ENCODE results near the gene EYS. TPM values are rescaled to one million over a fixed set of nuclear protein-coding genes. Genes with fewer than 3 reads are reported as not detected.
"Not testable (repeated sequence)": the region's sequence is repeated elsewhere in the genome, so short reads cannot be mapped to it uniquely, and the experiment has no call there.

Gene EYS
- total and polyA plus RNA-seq, 4 donors: not detected

DNA sequence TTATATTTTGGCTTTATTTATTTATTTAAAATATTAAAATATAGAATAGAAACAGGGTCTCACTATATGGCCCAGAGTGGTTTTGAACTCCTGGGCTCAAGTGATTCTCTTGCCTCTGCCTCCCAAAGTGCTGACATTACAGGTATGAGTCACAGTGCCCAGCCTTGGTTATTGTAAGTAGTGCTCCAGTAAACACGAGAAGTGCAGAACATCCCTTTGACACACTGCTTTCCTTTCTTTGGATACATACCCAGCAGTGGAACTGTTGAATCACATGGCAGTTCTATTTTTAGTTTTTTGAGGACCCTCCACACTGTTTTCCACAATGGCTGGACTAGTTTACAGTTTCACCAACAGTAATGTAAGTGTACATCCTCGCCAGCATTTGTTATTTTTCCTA lies 1867.5 kb downstream of the EYS start:
- DNase-seq (no peak), ATAC-seq (ENCODE audit: low FRiP score) (no peak)
- no peaks in the 10 kb centered on the region for H3K4me1 ChIP-seq (ENCODE audit: control insufficient read depth in 1 of 2, insufficient read depth in 2 of 2, low read length in 2 of 2)
- no peaks in the 10 kb centered on the region for H3K36me3 ChIP-seq (ENCODE audit: control insufficient read depth in 1 of 2, insufficient read depth in 2 of 2, low read length in 1 of 2)
- intact Hi-C loops (cut with DNase I): no loop called here
- 44 to 55% methylated on average over 2 of the region's 2 CpGs for WGBS, 2 donors
- no peaks in the 10 kb centered on the region for H3K9me3 ChIP-seq (ENCODE audit: control insufficient read depth, low read length)
- H3K27me3 ChIP-seq (ENCODE audit: control insufficient read depth in 1 of 2, insufficient read depth in 2 of 2, low read length in 1 of 2): no peaks in the 10 kb centered on the region
- no peak overlapping the region for H3K27ac ChIP-seq (ENCODE audit: low read depth in 1 of 2, low read length in 2 of 2)
- H3K4me3 ChIP-seq (ENCODE audit: low read length in 2 of 2): no peak overlapping the region

DNA sequence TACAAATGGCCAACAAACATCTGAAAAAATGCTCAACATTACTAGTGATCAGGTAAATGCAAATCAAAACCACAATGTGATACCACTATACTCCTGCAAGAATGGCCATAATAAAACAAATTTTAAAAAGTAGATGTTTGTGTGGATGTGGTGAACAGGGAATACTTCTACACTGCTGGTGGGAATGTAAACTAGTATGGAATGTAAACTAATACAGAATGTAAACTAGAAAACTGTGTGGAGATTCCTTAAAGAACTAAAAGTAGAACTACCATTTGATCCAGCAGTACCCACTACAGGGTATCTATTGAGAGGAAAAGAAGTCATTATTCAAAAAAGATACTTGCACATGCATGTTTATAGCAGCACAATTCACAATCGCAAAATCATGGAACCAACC lies 1878.3 kb downstream of the EYS start:
- H3K4me3 ChIP-seq (ENCODE audit: low read length in 2 of 2); H3K27me3 ChIP-seq (ENCODE audit: control insufficient read depth in 1 of 2, insufficient read depth in 2 of 2, low read length in 1 of 2); H3K27ac ChIP-seq (ENCODE audit: low read depth in 1 of 2, low read length in 2 of 2); ATAC-seq (ENCODE audit: low FRiP score); H3K36me3 ChIP-seq (ENCODE audit: control insufficient read depth in 1 of 2, insufficient read depth in 2 of 2, low read length in 1 of 2); H3K9me3 ChIP-seq (ENCODE audit: control insufficient read depth, low read length); H3K4me1 ChIP-seq (ENCODE audit: control insufficient read depth in 1 of 2, insufficient read depth in 2 of 2, low read length in 2 of 2); intact Hi-C loops (cut with DNase I); DNase-seq: not testable (repeated sequence)
- WGBS, 2 donors: 92 to 93% methylated on average over 1 of the region's 1 CpG

GRCh38 chr6:63824722-63825121 lies 1882.3 kb downstream of the EYS start:
- DNase-seq (no peak), ATAC-seq (ENCODE audit: low FRiP score) (no peak)
- Histone ChIP-seq H3K36me3 (ENCODE audit: control insufficient read depth in 1 of 2, insufficient read depth in 2 of 2, low read length in 1 of 2) (no peaks in the 10 kb centered on the region), H3K27me3 (ENCODE audit: control insufficient read depth in 1 of 2, insufficient read depth in 2 of 2, low read length in 1 of 2) (no peaks in the 10 kb centered on the region), H3K4me3 (ENCODE audit: low read length in 2 of 2) (no peak overlapping the region), H3K9me3 (ENCODE audit: control insufficient read depth, low read length) (no peaks in the 10 kb centered on the region), H3K4me1 (ENCODE audit: control insufficient read depth in 1 of 2, insufficient read depth in 2 of 2, low read length in 2 of 2) (no peaks in the 10 kb centered on the region), H3K27ac (ENCODE audit: low read depth in 1 of 2, low read length in 2 of 2) (no peak overlapping the region)
- intact Hi-C loops (cut with DNase I): no loop called here
- 72 to 76% methylated on average over 6 of the region's 6 CpGs for WGBS, 2 donors

GRCh38 chr6:63821442-63821841 lies 1885.6 kb downstream of the EYS start:
- H3K9me3 ChIP-seq (ENCODE audit: control insufficient read depth, low read length): no peaks in the 10 kb centered on the region
- H3K36me3 ChIP-seq (ENCODE audit: control insufficient read depth in 1 of 2, insufficient read depth in 2 of 2, low read length in 1 of 2): no peaks in the 10 kb centered on the region
- no peak overlapping the region for H3K4me3 ChIP-seq (ENCODE audit: low read length in 2 of 2)
- no peak for DNase-seq
- no peak for ATAC-seq (ENCODE audit: low FRiP score)
- WGBS, 2 donors: 41 to 53% methylated on average over 1 of the region's 1 CpG
- no peaks in the 10 kb centered on the region for H3K4me1 ChIP-seq (ENCODE audit: control insufficient read depth in 1 of 2, insufficient read depth in 2 of 2, low read length in 2 of 2)
- intact Hi-C loops (cut with DNase I): no loop called here
- H3K27me3 ChIP-seq (ENCODE audit: control insufficient read depth in 1 of 2, insufficient read depth in 2 of 2, low read length in 1 of 2): no peaks in the 10 kb centered on the region
- H3K27ac ChIP-seq (ENCODE audit: low read depth in 1 of 2, low read length in 2 of 2): no peak overlapping the region

DNA sequence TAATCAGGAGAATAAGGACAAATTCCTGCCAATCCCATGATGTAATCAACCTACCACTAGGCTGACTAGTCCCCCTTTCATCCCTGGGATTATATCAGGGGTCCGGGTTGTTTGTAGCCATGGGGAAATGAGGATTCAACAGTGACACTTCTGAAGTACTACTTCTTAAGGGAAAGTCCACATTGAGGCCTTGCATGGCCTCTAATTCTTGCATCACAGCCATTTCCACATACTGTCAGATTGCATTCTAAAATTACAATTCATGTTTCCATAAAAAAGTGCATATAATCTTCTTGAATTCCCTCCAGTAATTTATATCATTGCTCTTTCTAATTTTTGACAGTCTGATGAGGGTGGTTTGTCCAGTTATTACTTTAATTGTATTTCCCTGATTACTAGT lies 1887.2 kb downstream of the EYS start:
- Histone ChIP-seq H3K9me3 (ENCODE audit: control insufficient read depth, low read length) (no peaks in the 10 kb centered on the region), H3K4me1 (ENCODE audit: control insufficient read depth in 1 of 2, insufficient read depth in 2 of 2, low read length in 2 of 2) (no peaks in the 10 kb centered on the region), H3K27me3 (ENCODE audit: control insufficient read depth in 1 of 2, insufficient read depth in 2 of 2, low read length in 1 of 2) (no peaks in the 10 kb centered on the region), H3K36me3 (ENCODE audit: control insufficient read depth in 1 of 2, insufficient read depth in 2 of 2, low read length in 1 of 2) (no peaks in the 10 kb centered on the region), H3K4me3 (ENCODE audit: low read length in 2 of 2) (no peak overlapping the region), H3K27ac (ENCODE audit: low read depth in 1 of 2, low read length in 2 of 2) (no peak overlapping the region)
- ATAC-seq (ENCODE audit: low FRiP score): no peak
- WGBS, 2 donors: 74% methylated on average over 1 of the region's 1 CpG
- DNase-seq: no peak
- intact Hi-C loops (cut with DNase I): no loop called here

- H3K27me3 ChIP-seq (ENCODE audit: control insufficient read depth in 1 of 2, insufficient read depth in 2 of 2, low read length in 1 of 2): no peaks in the 10 kb centered on the region
- no peak overlapping the region for H3K4me3 ChIP-seq (ENCODE audit: low read length in 2 of 2)
- 74 to 80% methylated on average over 4 of the region's 4 CpGs for WGBS, 2 donors
- no peaks in the 10 kb centered on the region for H3K4me1 ChIP-seq (ENCODE audit: control insufficient read depth in 1 of 2, insufficient read depth in 2 of 2, low read length in 2 of 2)
- no peaks in the 10 kb centered on the region for H3K9me3 ChIP-seq (ENCODE audit: control insufficient read depth, low read length)
- DNase-seq: no peak
- no peak for ATAC-seq (ENCODE audit: low FRiP score)
- intact Hi-C loops (cut with DNase I): no loop called here
- no peak overlapping the region for H3K27ac ChIP-seq (ENCODE audit: low read depth in 1 of 2, low read length in 2 of 2)
- no peaks in the 10 kb centered on the region for H3K36me3 ChIP-seq (ENCODE audit: control insufficient read depth in 1 of 2, insufficient read depth in 2 of 2, low read length in 1 of 2)
Observed at GRCh38 chr6:63817492-63818050, 1889.5 kb downstream of the EYS start.

DNA sequence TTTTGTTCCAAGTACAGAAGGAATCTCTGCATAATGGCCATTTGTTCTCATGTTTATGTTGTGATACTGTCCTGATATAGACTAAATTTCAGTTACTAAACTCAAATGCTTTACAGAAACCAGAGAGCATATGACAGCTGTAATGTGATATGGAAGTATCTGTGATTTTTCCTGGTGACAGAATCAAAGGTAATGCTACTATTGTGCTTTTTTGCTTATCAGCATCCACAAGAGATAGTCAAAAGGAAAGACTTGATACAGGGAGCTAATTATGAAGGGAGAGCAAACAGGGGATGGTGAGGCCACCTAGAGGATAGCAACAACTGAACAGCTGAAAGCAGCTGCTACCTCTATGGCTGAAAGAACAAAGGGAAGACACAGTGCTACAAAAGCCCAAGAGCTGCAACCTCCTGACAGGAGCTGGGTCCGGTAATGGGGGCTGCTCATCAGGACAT lies 1890.0 kb downstream of the EYS start:
- no peaks in the 10 kb centered on the region for H3K36me3 ChIP-seq (ENCODE audit: control insufficient read depth in 1 of 2, insufficient read depth in 2 of 2, low read length in 1 of 2)
- ATAC-seq (ENCODE audit: low FRiP score) (peak; percentile 48), DNase-seq (no peak)
- no peak overlapping the region for H3K4me3 ChIP-seq (ENCODE audit: low read length in 2 of 2)
- WGBS, 2 donors: 37 to 61% methylated on average over 1 of the region's 1 CpG
- H3K27me3 ChIP-seq (ENCODE audit: control insufficient read depth in 1 of 2, insufficient read depth in 2 of 2, low read length in 1 of 2): no peaks in the 10 kb centered on the region
- no peaks in the 10 kb centered on the region for H3K4me1 ChIP-seq (ENCODE audit: control insufficient read depth in 1 of 2, insufficient read depth in 2 of 2, low read length in 2 of 2)
- H3K27ac ChIP-seq (ENCODE audit: low read depth in 1 of 2, low read length in 2 of 2): no peak overlapping the region
- intact Hi-C loops (cut with DNase I): no loop called here
- no peaks in the 10 kb centered on the region for H3K9me3 ChIP-seq (ENCODE audit: control insufficient read depth, low read length)

DNA sequence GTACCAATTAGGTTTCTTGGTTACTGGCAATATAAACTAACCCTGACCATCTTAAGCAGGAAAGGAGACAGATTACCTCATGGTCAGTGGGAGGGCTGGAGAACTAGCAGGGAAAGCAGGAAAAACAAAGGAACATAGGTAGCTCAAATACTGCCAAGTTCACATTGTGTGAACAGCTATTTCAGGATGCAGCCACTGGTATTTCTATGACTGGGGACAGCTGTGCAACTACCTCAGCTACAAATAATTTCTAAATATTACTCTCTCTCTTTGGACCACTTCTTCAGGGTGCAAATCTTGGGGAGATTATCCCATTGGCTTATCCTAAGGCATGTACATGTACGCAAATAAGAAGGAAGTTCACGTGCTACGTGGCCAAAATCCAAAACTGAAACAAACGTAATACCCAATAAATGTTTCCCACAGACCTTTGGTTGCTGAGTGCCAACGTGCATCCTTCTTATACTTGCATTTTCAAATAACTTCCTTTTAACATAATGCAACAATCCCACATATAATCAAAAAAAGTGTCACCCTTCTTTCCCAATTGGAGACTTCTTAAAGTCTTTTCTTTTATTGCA lies 1890.5 kb downstream of the EYS start:
- DNase-seq: no peak
- WGBS, 2 donors: 49 to 60% methylated on average over 5 of the region's 5 CpGs

GRCh38 chr6:63814459-63814858 lies 1892.6 kb downstream of the EYS start:
- intact Hi-C loops (cut with DNase I): no loop called here
- H3K27me3 ChIP-seq (ENCODE audit: control insufficient read depth in 1 of 2, insufficient read depth in 2 of 2, low read length in 1 of 2): no peaks in the 10 kb centered on the region
- DNase-seq: no peak
- 84% methylated on average over 1 of the region's 1 CpG for WGBS, 2 donors
- H3K9me3 ChIP-seq (ENCODE audit: control insufficient read depth, low read length): no peaks in the 10 kb centered on the region
- H3K27ac ChIP-seq (ENCODE audit: low read depth in 1 of 2, low read length in 2 of 2): no peak overlapping the region
- no peaks in the 10 kb centered on the region for H3K4me1 ChIP-seq (ENCODE audit: control insufficient read depth in 1 of 2, insufficient read depth in 2 of 2, low read length in 2 of 2)
- H3K4me3 ChIP-seq (ENCODE audit: low read length in 2 of 2): no peak overlapping the region
- no peak for ATAC-seq (ENCODE audit: low FRiP score)
- no peaks in the 10 kb centered on the region for H3K36me3 ChIP-seq (ENCODE audit: control insufficient read depth in 1 of 2, insufficient read depth in 2 of 2, low read length in 1 of 2)

More for the DNA sequence above, 1890.5 kb downstream of the EYS start:
- Histone ChIP-seq H3K9me3 (ENCODE audit: control insufficient read depth, low read length) (no peaks in the 10 kb centered on the region), H3K36me3 (ENCODE audit: control insufficient read depth in 1 of 2, insufficient read depth in 2 of 2, low read length in 1 of 2) (no peaks in the 10 kb centered on the region), H3K27me3 (ENCODE audit: control insufficient read depth in 1 of 2, insufficient read depth in 2 of 2, low read length in 1 of 2) (no peaks in the 10 kb centered on the region), H3K4me1 (ENCODE audit: control insufficient read depth in 1 of 2, insufficient read depth in 2 of 2, low read length in 2 of 2) (no peaks in the 10 kb centered on the region), H3K4me3 (ENCODE audit: low read length in 2 of 2) (no peak overlapping the region), H3K27ac (ENCODE audit: low read depth in 1 of 2, low read length in 2 of 2) (no peak overlapping the region)
- intact Hi-C loops (cut with DNase I): no loop called here
- ATAC-seq (ENCODE audit: low FRiP score): no peak
